Measurements from ENCODE around the gene TNS1. TPM values are rescaled to one million over a fixed set of nuclear protein-coding genes. Genes with fewer than 3 reads are reported as not detected.

Gene TNS1
- total RNA-seq, 2 donors from 2014 or later: 1,836 to 2,296 TPM

DNA sequence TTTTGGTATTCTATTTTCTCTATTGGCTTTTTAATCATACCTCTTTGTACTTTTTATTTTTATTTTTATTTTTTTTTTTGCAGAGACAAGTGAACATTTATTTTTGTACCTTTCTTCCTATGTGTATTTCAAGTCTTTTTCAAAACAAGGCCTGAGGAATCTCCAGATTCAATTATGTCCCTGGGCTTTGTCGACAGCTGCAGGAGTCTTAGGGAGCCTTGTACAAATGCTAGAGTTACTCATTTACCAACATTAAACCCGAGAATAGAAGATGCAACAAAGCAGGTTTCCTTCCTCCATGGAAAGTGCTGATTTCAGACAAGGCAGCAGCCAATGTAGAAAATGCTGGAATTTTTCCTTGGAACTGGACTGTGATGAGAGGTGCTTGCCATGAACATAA lies 242.8 kb downstream of the TNS1 start:
- H3K4me1 ChIP-seq (ENCODE audit: control insufficient read depth in 1 of 2, low read depth in 2 of 2): peaks cover 5 to 25% of the 10 kb centered on the region in 2 donors
- no peak overlapping the region for H3K27ac ChIP-seq
- no peak for ATAC-seq (ENCODE audit: insufficient number of reproducible peaks, low FRiP score, low read depth)
- DNase-seq (ENCODE audit: low spot score): no peak
- peaks cover 10% of the 10 kb centered on the region for H3K9me3 ChIP-seq
- H3K4me3 ChIP-seq: no peak overlapping the region
- H3K36me3 ChIP-seq: peaks cover 14% of the 10 kb centered on the region
- TF ChIP-seq, protein P1, sequence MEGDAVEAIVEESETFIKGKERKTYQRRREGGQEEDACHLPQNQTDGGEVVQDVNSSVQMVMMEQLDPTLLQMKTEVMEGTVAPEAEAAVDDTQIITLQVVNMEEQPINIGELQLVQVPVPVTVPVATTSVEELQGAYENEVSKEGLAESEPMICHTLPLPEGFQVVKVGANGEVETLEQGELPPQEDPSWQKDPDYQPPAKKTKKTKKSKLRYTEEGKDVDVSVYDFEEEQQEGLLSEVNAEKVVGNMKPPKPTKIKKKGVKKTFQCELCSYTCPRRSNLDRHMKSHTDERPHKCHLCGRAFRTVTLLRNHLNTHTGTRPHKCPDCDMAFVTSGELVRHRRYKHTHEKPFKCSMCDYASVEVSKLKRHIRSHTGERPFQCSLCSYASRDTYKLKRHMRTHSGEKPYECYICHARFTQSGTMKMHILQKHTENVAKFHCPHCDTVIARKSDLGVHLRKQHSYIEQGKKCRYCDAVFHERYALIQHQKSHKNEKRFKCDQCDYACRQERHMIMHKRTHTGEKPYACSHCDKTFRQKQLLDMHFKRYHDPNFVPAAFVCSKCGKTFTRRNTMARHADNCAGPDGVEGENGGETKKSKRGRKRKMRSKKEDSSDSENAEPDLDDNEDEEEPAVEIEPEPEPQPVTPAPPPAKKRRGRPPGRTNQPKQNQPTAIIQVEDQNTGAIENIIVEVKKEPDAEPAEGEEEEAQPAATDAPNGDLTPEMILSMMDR (IDR thresholded peaks at IDR 0.05): no peak
- no peaks in the 10 kb centered on the region for H3K27me3 ChIP-seq (replicated peaks; ENCODE audit: insufficient read depth)

DNA sequence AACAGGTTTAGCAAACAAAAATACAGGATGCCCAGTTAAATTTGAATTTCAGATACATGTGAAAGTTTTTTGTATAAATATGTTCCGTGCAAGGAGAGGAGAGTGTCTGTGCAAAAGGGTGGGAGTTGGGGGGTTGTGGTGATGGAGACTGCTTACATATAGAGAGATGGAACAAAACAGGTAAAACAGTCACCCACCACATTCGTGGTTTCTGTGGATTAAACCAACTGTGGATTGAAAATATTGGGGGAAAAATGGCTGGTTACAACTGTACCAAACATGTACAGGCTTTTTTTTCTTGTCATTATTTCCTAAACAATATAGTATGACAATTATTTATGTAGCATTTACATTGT lies 245.7 kb downstream of the TNS1 start:
- ATAC-seq (ENCODE audit: insufficient number of reproducible peaks, low FRiP score, low read depth): no peak
- H3K36me3 ChIP-seq: peaks cover 9% of the 10 kb centered on the region
- H3K4me1 ChIP-seq (ENCODE audit: control insufficient read depth in 1 of 2, low read depth in 2 of 2): peaks cover 30 to 54% of the 10 kb centered on the region in 2 donors
- H3K27me3 ChIP-seq (replicated peaks; ENCODE audit: insufficient read depth): no peaks in the 10 kb centered on the region
- H3K9me3 ChIP-seq: peaks cover 4% of the 10 kb centered on the region
- peak overlapping the region in 1 of 2 donors; percentile 87 for H3K27ac ChIP-seq
- TF ChIP-seq, protein P1 (IDR thresholded peaks at IDR 0.05): no peak
- no peak overlapping the region for H3K4me3 ChIP-seq
- DNase-seq (ENCODE audit: low spot score): no peak

DNA sequence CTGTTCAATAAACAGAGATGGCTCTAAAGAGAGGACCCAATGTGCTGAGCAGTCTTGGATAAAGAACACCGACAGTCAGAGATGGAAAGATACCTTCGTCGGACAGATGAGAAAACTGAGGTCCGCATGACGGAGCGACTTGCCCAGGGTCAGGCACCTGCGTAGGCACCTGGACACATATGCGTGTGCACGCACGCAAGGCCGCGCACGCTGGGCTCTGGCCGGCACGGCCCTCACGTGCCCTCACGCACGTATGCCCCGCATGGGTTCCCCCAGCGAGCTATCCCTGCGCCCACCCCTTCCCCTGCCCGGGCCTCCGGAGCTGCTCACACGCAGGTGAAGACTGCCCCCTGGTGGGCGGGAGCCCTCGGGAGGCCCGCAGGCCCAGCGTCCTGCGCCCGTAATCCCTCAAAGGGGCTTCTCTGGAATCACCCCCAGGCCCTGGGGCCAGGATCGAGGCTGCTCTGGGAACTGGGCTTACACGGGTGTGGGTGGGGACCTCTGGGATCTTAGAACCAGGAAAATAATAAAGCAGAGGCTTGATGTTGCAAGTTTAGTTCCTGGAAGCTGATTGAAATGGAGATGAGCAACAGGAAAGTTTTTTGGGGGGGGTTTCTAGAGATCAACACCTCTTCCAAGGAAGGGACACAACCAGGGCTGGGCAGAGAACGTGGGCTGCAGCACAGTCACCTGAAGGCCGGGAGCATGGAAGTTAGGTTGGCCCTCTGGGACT lies 246.3 kb downstream of the TNS1 start:
- ATAC-seq (ENCODE audit: insufficient number of reproducible peaks, low FRiP score, low read depth) (no peak), DNase-seq (ENCODE audit: low spot score) (no peak)
- Histone ChIP-seq H3K27me3 (replicated peaks; ENCODE audit: insufficient read depth) (no peaks in the 10 kb centered on the region), H3K27ac (peak overlapping the region; percentile 2 to 87), H3K4me1 (ENCODE audit: control insufficient read depth in 1 of 2, low read depth in 2 of 2) (peaks cover 30 to 59% of the 10 kb centered on the region in 2 donors), H3K4me3 (no peak overlapping the region), H3K9me3 (no peaks in the 10 kb centered on the region), H3K36me3 (peaks cover 3% of the 10 kb centered on the region)
- TF ChIP-seq, protein P1 (IDR thresholded peaks at IDR 0.05): peak; percentile 86

DNA sequence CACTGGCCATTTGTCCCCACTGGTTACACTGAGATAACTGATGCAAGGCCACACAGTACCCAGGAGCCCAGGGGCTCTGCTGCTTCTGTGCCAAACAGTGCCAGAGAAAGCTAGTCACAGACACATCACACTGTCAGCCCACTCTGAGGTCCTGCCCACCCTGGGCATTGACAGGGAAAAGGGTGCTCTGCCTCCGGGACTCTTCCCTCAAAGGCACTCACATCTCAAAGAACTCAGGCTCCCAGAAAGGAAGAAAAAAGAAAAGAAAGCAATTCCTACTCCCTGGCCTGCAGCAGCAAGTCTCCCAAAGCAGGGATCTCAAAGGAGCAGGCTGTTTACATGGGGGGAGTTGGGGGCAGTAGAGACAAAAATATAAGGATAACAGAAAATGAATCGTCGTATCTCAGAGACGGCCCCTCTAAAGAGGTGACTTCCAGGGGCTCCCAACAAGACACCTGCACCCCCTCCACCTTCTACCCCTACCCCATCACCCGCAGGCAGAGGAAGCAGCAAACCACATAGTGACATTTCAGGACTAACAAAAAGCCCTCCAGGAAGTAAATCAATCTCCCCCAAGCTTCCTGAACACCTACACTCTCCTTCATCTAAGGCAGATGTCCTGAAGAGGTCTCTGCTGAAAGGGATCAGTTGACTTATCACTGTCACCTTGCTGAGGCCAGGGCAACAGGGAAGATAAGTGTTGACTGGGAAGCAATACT lies 247.6 kb downstream of the TNS1 start:
- Histone ChIP-seq H3K9me3 (no peaks in the 10 kb centered on the region), H3K27me3 (replicated peaks; ENCODE audit: insufficient read depth) (no peaks in the 10 kb centered on the region), H3K27ac (peak overlapping the region; percentile 76 to 87), H3K36me3 (no peaks in the 10 kb centered on the region), H3K4me3 (no peak overlapping the region), H3K4me1 (ENCODE audit: control insufficient read depth in 1 of 2, low read depth in 2 of 2) (peaks cover 30 to 66% of the 10 kb centered on the region in 2 donors)
- TF ChIP-seq, protein P1 (IDR thresholded peaks at IDR 0.05): no peak
- ATAC-seq (ENCODE audit: insufficient number of reproducible peaks, low FRiP score, low read depth) (no peak), DNase-seq (ENCODE audit: low spot score) (no peak)

DNA sequence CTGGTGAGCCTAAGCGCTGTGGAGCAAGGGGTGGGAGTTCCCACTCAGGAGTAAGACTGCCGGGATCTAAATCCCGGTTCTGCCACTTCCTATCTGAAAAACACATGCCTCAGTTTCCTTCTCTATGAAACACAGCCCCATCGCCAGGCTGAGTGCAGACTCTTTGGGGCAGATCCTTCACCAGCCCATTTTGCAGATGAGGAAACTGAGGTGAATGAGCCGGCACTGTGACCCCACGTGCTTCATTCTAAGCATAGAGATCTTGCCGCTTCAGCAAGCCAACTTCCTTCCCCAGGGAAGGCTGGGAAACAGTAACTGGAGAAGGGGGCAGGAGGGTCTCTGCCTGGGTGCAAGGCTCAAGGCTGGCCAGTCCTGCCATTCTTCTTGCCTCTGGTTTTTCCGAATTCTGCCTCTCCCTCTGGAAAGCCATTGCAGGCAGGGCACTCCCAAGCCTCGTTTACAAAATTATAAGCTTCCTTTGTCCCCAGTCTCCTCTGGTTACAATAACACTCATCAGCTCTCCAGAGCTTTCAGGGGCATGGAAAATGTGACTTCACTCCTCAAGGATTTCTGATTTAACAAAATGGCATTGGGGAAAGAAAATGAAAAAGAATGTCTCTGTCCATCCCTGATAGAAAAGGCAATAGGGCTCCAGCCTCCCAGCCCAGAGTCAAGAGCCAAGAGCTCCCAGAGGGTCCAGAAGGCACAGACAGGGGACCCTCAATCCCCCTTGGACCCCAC lies 249.2 kb downstream of the TNS1 start:
- DNase-seq (ENCODE audit: low spot score) (no peak), ATAC-seq (ENCODE audit: insufficient number of reproducible peaks, low FRiP score, low read depth) (peak; percentile 33)
- peak overlapping the region; percentile 22 for H3K4me3 ChIP-seq
- no peaks in the 10 kb centered on the region for H3K36me3 ChIP-seq
- H3K4me1 ChIP-seq (ENCODE audit: control insufficient read depth in 1 of 2, low read depth in 2 of 2): peaks cover 42 to 82% of the 10 kb centered on the region in 2 donors
- H3K9me3 ChIP-seq: no peaks in the 10 kb centered on the region
- no peaks in the 10 kb centered on the region for H3K27me3 ChIP-seq (replicated peaks; ENCODE audit: insufficient read depth)
- peak overlapping the region; percentile 76 to 87 for H3K27ac ChIP-seq
- TF ChIP-seq, protein P1 (IDR thresholded peaks at IDR 0.05): no peak
